Stimulated activated CD4-positive, alpha-beta T cell treated with anti-CD3 and anti-CD28 coated beads, Interleukin-4, amount 100 ng/mL, for 24 hours (primary cell): ENCODE data around the gene SPECC1.
A peak's percentile ranks its signal among the peaks of the same experiment; 100 is the strongest.
"Not testable (repeated sequence)": the region's sequence is repeated elsewhere in the genome, so short reads cannot be mapped to it uniquely, and the experiment has no call there.

Experiments
- DNase-seq: peaks from one replicate; pipeline ENCODE4 v3.0.0-alpha.2; 2020

SPECC1 gene

DNA sequence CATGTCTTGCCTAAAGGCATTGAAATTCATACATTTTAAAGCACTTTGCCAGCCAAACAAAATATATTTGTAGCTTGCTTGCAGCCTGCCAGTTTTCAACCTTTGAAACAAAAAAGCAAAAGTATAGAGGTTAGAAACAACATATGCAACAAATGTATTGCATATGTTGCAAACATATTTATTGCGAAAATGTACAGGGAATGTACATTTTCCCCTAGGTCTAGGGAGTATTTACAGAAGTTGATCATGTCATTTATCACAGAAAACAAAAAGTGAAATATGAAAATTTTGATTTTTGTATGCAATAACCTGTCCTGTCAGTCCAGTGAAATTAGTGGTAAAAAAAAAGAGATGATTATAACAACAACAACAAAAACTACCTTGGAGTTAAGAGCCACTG is 171.5 kb downstream of the SPECC1 start:
- no peak for DNase-seq

DNA sequence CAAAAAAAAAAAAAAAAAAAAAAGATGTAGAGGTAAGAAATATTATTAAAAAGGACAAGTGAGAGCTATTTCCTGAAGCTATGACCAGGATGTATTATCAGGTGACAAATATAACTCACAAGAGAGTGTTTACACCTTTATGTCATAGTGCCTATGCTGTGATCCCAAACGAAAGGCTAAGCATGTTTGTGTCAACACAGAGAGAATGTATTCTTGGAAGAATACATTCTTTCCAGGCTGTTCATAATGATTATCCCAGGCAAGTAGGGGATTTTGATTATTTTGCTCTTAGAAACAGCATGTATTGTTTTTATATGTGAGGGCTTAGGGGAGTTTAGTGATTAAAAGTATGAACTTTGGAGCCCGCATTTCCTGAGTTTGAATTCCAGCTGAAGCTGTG is 175.0 kb downstream of the SPECC1 start:
- DNase-seq = no peak

DNA sequence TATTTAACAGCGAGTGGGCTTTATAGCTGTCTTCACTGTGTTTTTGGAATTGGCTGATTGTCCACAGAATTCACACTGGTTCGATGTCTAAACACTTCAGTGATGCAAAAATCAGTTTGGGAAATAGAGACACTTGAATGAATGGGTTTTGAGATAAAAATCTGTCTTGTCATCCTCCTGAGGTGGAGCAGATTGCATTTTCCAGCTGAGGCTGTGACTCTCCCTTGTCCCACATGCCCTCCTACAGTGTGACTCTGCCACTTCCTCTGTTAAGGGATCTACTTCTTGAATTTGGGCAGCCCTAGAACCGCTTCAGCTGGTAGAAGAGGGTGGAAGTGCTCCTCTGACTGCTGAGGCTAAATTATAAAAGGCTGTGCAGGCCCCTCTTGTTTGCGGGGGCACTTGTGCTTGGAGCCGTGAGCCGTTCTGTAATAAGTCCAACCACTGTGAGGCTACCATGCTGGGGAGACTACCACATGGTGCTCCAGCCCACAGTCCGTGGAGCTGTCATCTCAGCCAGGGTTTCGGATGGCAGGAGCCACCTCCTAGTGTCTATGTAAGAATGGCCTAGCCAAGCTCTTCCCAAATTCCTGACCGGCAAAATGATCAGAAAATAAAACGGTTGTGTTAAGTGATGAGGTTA is 175.9 kb downstream of the SPECC1 start:
- DNase-seq = no peak

DNA sequence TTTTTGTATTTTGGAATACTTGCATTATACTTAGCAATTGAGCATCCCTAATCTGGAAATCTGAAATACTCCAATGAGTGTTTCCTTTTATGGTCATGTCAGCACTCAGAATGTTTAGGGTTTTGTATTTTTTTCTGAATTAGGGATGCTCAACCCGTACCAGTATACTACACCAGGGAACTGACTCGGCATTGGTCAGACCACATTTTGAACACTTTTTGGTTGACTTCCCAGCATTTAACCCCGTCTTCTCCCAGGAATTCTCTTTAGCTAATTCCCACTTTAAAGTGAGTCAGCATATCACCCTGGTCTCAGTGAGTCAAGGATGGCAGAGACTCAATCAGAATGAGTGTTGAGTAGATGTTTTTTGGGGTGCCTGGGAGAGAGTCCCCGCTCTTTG is 177.9 kb downstream of the SPECC1 start:
- DNase-seq = no peak

DNA sequence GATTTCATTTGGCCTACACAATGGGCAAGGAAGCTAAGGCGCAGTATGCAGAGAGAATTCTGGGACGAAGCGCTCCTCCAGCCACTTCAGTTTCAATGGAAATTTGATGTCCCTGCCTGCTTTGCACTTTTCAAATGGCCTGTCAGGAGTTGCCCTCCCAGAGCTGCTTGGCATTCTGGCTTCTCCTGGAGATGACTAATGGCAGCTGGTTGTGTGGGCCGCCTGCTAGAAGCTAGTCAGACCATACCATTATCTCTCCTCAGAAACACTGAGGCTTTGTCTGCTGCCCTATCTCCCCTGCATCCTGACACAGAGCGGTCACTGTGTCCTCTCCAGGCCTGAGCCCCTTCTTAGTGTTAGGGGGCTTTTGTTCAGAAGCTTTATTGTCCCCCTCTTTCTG is 180.1 kb downstream of the SPECC1 start:
- DNase-seq = no peak

DNA sequence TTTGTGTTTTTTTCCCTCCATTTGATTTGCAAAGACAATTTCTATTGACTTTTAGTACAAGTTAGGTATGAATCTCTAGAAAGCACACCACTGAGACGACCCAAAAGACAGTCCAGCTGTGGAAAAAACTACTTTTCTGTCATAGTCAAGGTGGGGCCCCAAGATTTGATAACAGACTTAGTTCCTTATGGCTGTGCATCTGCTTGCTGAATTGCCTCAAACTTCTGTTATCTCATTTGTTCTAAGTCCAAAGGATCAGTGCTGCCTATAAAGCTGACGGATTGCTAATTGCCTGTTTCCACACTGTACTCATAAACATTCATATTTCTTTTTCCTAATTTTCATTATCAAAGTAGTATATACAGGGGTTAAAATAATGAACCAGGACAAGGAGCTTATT is 180.8 kb downstream of the SPECC1 start:
- no peak for DNase-seq

DNA sequence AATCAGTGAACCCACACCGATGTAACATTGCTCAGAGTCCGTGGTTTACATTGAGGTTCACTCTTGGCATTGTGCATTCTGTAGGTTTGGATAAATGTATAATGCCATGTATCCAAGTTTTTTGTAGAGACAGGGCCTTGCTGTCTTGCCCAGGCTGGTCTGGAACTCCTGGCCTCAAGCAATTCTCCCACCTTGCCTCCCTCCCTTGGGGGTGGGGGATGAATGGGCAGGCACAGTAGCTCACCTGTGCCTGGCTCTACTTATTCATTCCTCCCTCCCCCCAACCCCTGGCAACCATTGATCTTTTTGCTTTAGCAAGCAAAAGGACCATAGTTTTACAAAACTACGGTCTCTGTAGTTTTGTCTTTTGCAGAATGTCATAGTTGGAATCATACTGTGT is 181.4 kb downstream of the SPECC1 start:
- no peak for DNase-seq

DNA sequence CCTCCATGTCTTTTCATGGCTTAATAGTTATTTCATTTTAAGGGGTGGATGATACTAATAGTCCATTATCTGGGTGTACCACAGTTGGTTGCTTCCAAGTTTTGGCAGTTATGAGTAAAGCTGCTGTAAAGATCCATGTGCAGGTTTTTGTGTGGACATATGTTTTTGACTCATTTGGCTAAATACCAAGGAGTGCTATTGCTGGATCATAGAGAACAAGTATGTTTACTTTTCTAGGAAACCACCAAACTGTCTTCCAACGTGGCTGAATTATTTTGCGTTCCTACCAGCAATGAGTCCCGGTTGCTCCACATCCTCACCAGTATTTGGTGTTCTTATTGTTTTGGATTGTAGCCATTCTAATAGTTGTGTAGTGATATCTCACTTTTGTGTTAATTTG is 181.9 kb downstream of the SPECC1 start:
- DNase-seq = no peak

DNA sequence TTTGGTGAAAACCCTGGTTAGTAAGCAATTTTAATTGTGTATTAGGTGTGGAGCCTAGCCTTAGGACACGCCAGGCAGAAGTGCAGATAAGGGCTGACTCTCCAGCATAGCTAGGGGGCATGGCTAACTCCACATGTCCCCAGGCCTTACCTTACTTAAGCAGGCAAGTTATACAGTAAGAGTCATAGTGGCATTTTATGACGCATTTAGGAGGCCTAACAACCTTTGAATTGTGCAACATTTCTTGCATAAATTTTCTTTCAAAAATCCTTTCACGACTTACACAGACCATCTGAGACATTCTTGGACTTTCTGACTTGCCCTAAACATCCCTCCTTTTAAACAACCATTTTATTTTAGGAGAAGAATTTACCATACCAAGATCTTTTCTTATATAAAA is 187.1 kb downstream of the SPECC1 start:
- DNase-seq = not testable (repeated sequence)

DNA sequence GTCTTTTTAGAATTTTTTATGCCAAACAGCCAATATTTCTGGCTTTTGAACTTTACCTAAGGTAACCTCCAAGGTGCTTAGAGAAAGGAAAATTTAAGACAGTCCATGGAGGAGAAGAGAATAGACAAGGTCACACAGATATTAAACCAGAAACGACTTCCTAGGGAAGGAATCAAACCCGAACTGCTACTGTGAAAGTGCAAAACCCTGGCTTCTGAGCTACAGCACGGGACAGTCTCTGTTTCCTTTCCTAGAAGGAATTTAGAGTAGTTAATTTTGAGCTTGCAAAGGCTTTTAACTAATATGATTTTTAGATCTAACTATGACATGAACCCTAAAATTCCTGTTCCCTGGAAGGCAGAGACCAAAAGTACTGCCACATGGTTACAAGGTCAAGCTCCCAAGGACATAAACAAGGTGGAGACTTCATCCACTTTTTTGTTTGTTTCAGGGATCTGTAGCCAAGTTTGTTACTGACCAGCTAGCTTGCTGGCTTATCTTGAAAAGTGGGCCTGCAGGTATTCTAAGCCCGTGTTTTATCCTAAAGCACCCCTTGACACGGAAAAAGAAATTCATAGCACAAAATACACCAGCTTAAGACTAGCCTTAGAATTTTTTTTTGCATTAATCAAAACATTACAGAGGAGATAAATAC is 188.2 kb downstream of the SPECC1 start:
- no peak for DNase-seq

DNA sequence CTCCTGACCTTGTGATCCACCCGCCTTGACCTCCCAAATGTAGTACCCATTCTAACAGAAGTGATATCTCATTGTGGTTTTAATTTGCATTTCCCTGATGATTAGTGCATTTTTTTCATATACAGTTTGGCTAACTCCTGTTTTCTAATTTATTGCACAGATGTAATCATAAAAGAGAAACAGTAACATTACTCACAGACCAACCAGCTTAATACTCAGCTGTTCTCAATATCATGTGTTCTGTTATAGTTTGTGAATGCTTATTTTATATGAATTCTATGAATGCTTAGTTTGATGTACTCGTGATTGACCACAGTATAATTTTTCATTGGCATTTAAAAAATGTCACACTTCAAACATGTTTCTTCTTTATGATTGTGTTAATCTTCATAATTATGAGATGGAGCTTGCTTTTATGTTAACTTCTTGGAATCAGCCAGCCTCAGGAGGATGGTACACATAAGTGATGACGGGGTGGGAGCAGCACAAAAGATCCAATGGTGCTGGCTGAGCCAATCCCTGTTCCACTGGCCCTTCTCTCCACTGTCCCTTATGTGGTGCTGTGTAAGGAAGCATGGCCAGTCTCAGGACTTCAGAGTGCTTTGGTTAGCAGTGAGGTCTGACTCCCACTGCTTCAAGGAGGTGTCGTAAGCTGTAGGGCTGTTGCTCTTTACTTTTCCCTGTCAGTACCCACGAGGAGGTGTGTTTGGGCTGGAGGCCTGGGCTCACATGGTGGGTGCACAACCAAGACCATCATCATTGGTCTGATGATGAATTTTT is 191.0 kb downstream of the SPECC1 start:
- DNase-seq = no peak

DNA sequence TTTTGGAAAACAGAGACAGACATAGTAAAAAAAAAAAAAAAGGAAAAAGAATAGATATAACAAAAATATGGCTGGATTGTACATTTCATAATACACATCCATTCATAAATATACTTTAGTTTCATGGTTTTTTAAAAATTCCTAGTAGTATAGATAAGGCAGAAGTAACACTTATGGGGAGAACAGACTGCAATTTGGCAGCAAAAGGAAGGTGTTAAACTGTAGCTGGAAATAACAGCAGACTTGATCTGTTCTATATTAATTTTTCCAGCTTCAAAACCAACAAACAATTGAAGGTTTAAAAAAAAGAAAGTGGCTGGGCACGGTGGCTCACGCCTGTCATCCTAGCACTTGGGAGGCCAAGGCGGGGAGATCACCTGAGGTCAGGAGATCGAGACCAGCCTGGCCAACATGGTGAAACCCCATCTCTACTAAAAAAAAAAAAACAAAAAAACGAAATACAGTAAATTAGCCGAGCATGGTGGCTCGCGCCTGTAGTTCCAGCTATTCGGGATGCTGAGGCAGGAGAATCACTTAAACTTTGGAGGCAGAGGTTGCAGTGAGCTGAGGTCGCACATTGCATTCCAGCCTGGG is 191.8 kb downstream of the SPECC1 start:
- DNase-seq = no peak

DNA sequence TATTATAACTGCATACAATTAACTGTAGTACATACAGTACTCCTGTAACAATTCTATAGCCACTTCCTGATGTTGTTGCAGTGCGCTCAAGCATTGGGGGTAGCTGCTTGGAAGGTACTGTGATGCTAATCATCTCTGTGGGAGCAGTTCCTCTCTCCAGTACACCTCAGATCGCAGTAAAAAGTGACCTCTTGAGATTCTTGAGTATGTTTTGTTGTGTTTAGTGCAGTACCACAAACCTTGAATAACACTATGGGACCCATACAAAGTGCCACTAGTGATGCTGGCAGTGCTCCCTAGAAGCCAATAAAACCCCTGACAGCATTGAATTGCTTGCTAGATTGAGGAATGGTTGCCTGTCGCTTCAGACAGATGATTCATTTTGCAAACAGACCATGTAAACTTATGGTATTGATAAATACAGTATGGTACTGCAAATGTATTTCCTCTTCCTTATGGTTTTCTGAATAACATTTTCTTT is 193.0 kb downstream of the SPECC1 start:
- DNase-seq = no peak

DNA sequence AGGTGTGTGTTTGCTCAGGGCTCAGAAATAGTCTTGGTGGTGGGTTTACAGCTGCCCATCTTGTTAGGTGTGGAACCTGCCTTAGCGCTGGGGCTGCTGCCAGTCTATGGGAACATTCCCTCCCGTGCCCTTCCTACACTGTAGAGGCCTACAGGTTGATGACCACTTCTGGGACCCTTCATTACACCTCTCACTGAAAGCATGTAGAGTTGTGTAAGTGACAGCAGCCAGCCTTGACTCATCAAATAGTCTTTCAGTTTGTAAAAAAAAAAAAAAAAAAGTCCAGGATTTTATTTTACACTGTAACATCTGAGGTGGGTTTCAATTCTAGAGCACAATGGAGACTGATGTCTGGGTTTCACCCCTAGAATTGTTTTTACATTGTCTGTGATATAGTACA is 193.9 kb downstream of the SPECC1 start:
- no peak for DNase-seq

DNA sequence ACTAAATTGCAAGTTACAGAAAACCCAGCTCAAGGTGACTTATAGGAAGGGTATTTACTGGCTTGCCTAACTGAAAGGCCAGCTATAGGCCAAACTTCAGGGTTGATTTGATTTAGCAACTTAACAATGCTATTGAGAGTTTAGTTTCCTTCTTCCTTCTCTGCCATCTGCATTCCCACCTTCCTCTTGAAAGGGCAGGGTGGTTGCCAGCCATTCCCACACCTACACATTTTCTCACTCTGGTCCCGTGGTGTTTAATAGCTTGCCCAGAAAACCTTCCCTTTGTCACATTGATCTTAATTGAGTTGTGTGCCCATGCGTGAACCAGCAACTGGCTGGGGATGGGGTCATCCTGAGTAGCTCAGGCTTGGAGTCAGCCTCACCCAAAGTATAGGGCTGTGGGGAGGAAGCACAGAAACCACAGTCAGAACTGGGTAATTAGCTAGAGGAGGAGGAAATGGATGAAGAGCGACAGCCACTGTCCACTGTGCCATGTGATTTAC is 194.7 kb downstream of the SPECC1 start:
- DNase-seq = no peak

DNA sequence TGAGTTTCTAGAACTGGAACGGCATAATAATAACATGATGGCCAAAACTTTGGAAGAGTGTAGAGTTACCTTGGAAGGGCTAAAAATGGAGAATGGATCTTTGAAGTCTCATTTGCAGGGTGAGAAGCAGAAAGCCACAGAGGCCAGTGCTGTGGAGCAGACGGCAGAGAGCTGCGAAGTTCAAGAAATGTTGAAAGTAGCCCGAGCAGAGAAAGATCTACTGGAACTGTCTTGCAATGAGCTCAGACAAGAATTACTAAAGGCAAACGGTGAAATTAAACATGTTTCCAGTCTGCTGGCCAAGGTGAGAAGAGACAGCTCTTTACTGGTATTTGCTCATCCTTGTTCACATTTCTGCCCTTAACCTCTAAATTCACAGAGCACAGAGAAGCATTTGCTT is 196.4 kb downstream of the SPECC1 start:
- DNase-seq = no peak

DNA sequence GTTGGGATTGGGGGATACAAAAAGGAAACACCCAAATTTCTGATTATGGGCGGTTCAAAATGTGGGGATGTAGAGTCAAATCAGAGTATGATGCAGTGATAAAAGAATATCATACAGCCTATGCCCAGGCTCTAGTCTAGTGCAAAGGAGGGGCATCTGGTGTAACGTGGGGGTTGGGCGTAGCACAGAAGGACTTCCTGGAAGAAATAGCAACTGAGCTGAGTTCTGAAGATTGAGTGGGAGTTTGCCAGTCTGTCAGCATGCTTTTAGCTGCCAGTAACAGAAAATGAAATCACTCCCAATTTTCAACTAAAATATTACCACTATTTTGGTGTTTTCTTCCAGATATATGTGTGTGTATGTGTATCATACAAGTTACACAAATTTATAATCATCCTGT is 196.9 kb downstream of the SPECC1 start:
- DNase-seq = peak; percentile 17

DNA sequence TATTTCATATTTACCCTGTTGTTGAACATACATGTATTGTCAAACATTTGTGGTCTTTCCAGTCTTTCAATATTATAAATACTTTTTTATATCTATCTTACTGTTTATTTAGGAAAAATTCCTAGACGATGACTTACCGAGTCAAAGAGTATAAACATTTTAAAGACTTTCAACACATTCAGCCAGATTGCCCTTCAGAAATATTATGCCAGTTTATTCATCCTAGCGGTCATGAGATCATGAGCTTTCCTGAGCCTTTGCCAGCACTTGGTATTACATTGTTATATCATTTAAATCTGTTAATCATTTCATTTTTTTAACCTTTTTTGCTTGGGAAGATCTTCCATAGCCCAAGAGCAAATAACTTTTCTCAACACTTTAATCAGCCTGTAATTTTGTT is 197.4 kb downstream of the SPECC1 start:
- DNase-seq = no peak

DNA sequence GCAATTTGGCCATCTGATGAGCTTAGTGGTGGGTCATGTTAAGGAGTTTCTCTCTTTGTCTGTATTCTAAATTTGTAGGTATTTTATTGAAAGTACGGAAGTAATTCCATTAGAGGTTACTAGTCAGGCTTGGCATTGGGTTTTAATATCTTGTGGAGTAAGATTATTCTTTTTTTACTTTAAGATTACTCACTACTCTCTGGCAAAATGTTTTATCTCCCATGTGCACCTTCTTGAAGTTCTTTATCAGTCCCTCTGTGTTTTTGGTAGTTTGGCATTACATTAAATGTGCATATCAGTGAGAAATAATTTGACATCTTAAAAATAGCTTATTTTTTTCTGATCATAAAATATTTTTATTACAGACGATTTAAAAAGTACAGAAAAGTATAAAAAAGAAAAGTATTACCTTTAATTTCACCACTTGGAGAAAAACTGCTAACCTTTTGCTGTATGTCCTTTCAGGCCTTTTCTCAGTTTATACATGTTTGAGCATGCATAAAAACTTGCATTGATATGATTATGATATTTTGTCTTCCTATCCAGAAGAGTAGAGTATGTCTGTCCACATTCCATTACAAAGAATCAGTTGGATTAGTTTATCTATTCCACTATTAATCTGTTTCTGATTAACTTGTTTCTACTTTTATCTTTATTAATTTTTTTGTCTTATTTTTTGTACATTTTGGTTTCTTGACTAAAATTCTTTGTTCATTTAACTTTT is 198.3 kb downstream of the SPECC1 start:
- DNase-seq = no peak

DNA sequence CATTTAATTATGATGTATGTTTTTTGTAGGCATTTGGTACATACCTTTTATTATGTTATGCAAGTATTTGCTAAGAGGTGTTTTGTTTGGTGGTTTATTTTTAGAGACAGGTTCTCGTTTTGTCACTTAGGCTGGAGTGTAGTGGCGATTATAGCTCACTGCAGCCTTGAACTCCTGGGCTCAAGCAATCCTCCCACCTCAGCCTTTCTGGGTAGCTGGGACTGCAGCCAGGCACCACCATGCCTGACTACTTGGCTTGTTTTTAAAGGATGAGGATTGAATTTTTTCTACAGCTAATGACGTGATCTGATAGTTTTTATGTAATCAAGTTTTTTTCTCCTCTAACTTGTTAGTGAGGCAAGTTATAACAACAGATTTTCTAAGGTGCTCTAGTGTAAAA is 199.6 kb downstream of the SPECC1 start:
- DNase-seq = no peak

DNA sequence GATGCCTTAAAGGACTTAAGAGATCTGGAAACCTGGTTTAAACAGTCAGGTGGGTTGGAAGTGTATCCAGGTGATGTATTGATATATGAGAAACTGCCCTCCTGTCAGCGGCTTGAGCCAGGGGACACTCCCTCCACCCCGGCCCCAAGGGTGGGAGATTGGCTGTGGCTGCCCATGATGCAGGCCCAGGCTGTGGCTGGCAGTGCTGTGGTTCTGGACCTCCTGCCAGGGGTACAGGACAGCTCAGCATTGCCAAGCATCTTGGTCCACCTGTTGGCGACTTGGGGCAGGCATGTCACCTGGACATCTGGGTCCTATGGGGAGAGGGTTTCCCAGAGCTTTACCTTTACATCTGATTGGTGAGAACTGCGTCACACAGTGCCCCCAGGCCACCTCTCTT is 201.0 kb downstream of the SPECC1 start:
- DNase-seq = no peak

DNA sequence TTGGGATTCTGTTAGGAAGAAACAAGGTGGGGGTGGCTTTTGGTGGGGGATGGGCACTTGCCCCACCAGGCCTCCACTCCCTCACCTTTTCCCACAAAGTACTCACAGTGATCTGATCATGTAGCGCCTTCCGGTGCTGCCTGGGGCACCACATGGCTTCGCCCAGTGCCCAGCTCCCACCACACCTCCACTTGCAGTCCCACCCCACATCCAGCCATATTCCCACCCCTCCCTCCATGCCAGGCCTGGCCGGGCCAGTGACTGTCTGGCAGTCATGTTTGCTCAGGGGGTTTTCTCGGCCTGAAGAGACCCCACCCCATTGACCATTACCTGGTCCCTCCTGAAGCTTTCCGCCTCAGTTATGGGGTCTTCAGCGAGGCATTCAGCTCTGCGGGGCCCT is 201.5 kb downstream of the SPECC1 start:
- no peak for DNase-seq

DNA sequence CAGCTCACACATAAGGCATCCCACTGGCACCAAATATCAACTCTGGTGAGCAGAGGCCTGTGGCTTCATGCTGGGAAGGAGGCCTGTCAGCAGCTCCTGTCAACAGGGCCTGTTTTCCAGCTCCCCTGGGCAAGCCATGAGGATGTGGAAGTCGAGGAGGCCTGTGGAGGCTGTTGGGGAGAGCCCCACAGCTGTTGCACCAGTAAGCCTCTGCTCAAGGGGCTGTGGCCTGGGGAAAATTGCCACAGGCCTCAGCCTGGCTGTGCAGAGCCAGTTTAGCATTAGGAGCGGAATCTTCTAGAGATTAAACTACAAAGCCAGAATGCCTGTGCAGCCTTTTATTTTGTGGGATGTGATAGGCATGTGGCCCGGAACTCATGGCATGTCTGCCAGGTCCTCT is 202.1 kb downstream of the SPECC1 start:
- DNase-seq = no peak
